ENCODE results near the gene CS.

The CS gene

GRCh38 chr12:56247923-56248322, 52.2 kb downstream of the CS start:
- no peak for DNase-seq (ENCODE audit: low spot score)

GRCh38 chr12:56244494-56244893, 55.6 kb downstream of the CS start:
- DNase-seq (ENCODE audit: low spot score) = no peak

- no peak for DNase-seq (ENCODE audit: low spot score)
Observed at GRCh38 chr12:56243731-56244181, 56.4 kb downstream of the CS start.

GRCh38 chr12:56242986-56243385, 57.1 kb downstream of the CS start:
- DNase-seq (ENCODE audit: low spot score) = no peak

- DNase-seq (ENCODE audit: low spot score) = no peak
Observed at GRCh38 chr12:56241424-56242303, 58.5 kb downstream of the CS start.

- no peak for DNase-seq (ENCODE audit: low spot score)
Observed at GRCh38 chr12:56237552-56237951, 62.6 kb downstream of the CS start.

GRCh38 chr12:56236985-56237384, 63.1 kb downstream of the CS start:
- no peak for DNase-seq (ENCODE audit: low spot score)

- DNase-seq (ENCODE audit: low spot score) = no peak
Observed at GRCh38 chr12:56236091-56236490, 64.0 kb downstream of the CS start.

GRCh38 chr12:56234746-56235436, 65.2 kb downstream of the CS start:
- DNase-seq (ENCODE audit: low spot score) = no peak

- no peak for DNase-seq (ENCODE audit: low spot score)
Observed at GRCh38 chr12:56231184-56231582, 68.9 kb downstream of the CS start.

GRCh38 chr12:56230432-56231183, 69.5 kb downstream of the CS start:
- DNase-seq (ENCODE audit: low spot score) = no peak

- no peak for DNase-seq (ENCODE audit: low spot score)
Observed at GRCh38 chr12:56229916-56230431, 70.2 kb downstream of the CS start, which contains the start of gene SLC39A5. TSS of gene SLC39A5 (plus strand) at chr12:56230051. CDS start at chr12:56231275, 1,224 bp downstream.

GRCh38 chr12:56229082-56229481, 71.0 kb downstream of the CS start:
- no peak for DNase-seq (ENCODE audit: low spot score)

GRCh38 chr12:56224954-56225353, 75.2 kb downstream of the CS start:
- no peak for DNase-seq (ENCODE audit: low spot score)

- peak; percentile 100 for DNase-seq (ENCODE audit: low spot score)
Observed at GRCh38 chr12:56224102-56224701, 75.9 kb downstream of the CS start, which contains the start of gene NABP2. TSS of gene NABP2 (plus strand) at chr12:56224342. CDS start at chr12:56224857, 515 bp downstream.

GRCh38 chr12:56223571-56224101, 76.5 kb downstream of the CS start:
- no peak for DNase-seq (ENCODE audit: low spot score)

GRCh38 chr12:56222531-56222895, 77.6 kb downstream of the CS start:
- no peak for DNase-seq (ENCODE audit: low spot score)

- DNase-seq (ENCODE audit: low spot score) = peak; percentile 97
Observed at GRCh38 chr12:56221757-56222530, 78.2 kb downstream of the CS start, which contains the start of gene RNF41. TSS of gene RNF41 (minus strand) at chr12:56221922. CDS start at chr12:56214047, 7,875 bp downstream.
